GM20431 (cell line): ENCODE data around the gene OR10K1.

Source experiments
- in situ Hi-C: fragments of 300-500 bp; cut with MseI, MboI; formaldehyde crosslinking; loops from one replicate; pipeline ENCODE4 v1.15.0; 2020; ENCODE audit warnings: low sequenced_read_pairs; ENCODE audit not compliant: unreplicated experiment

The OR10K1 gene

GRCh38 chr1:158516966-158517365 lies 55.3 kb downstream of the OR10K1 start:
- in situ Hi-C loops: loop anchor here (25.0 kb wide), 2 partner anchors 305 to 470 kb away; no protein-coding TSS in a partner anchor
